ENCODE data around the gene PLBD1. TPM values are rescaled to one million over a fixed set of nuclear protein-coding genes. Genes with fewer than 3 reads are reported as not detected.

Gene PLBD1
- total RNA-seq, 4 donors from 2014 or later = 30.8 to 74.6 (median 40.4) TPM

GRCh38 chr12:14521822-14522221, 45.9 kb downstream of the PLBD1 start:
- TF ChIP-seq EP300 (IDR thresholded peaks at IDR 0.05; ENCODE audit: low read depth) (no peak), POLR2AphosphoS5 (IDR thresholded peaks at IDR 0.05) (no peak), POLR2A (IDR thresholded peaks at IDR 0.05) (no peak)
- TF ChIP-seq, protein P1, sequence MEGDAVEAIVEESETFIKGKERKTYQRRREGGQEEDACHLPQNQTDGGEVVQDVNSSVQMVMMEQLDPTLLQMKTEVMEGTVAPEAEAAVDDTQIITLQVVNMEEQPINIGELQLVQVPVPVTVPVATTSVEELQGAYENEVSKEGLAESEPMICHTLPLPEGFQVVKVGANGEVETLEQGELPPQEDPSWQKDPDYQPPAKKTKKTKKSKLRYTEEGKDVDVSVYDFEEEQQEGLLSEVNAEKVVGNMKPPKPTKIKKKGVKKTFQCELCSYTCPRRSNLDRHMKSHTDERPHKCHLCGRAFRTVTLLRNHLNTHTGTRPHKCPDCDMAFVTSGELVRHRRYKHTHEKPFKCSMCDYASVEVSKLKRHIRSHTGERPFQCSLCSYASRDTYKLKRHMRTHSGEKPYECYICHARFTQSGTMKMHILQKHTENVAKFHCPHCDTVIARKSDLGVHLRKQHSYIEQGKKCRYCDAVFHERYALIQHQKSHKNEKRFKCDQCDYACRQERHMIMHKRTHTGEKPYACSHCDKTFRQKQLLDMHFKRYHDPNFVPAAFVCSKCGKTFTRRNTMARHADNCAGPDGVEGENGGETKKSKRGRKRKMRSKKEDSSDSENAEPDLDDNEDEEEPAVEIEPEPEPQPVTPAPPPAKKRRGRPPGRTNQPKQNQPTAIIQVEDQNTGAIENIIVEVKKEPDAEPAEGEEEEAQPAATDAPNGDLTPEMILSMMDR (IDR thresholded peaks at IDR 0.05) = no peak
- peaks cover 21 to 24% of the 10 kb centered on the region in 2 donors for H3K9me3 ChIP-seq
- H3K27me3 ChIP-seq = no peaks in the 10 kb centered on the region
- no peak overlapping the region for H3K27ac ChIP-seq
- intact Hi-C loops (cut with DNase I; ENCODE audit: low total_unique reads) (no loop called here), in situ Hi-C loops (cut with MboI; ENCODE audit: low pct_ligation_motif_present in 1 of 4, low pct_unique_long_range_greater_than_20kb in 1 of 4, low sequenced_read_pairs in 3 of 4) (loop anchor here in 1 of 4 donors (25.0 kb wide), 1 partner anchor 90 kb away; no protein-coding TSS in a partner anchor)
- H3K36me3 ChIP-seq = peaks cover 0 to 17% (median 2%) of the 10 kb centered on the region in 4 donors
- no peak overlapping the region for H3K4me3 ChIP-seq
- DNase-seq = no peak
- peaks cover 0 to 3% (median 0%) of the 10 kb centered on the region in 4 donors for H3K4me1 ChIP-seq

GRCh38 chr12:14514946-14515345, 52.7 kb downstream of the PLBD1 start:
- DNase-seq = no peak
- in situ Hi-C loops (cut with MboI; ENCODE audit: low pct_ligation_motif_present in 1 of 4, low pct_unique_long_range_greater_than_20kb in 1 of 4, low sequenced_read_pairs in 3 of 4) (loop anchor here in 1 of 4 donors (25.0 kb wide), 1 partner anchor 97 kb away; no protein-coding TSS in a partner anchor), intact Hi-C loops (cut with DNase I; ENCODE audit: low total_unique reads) (no loop called here)
- H3K9me3 ChIP-seq = no peaks in the 10 kb centered on the region
- no peak overlapping the region for H3K4me3 ChIP-seq
- H3K36me3 ChIP-seq = no peaks in the 10 kb centered on the region
- no peak for TF ChIP-seq POLR2AphosphoS5 (IDR thresholded peaks at IDR 0.05)
- TF ChIP-seq EP300 (IDR thresholded peaks at IDR 0.05; ENCODE audit: low read depth) = no peak
- no peak for TF ChIP-seq POLR2A (IDR thresholded peaks at IDR 0.05)
- TF ChIP-seq, protein P1 (IDR thresholded peaks at IDR 0.05) = no peak
- H3K4me1 ChIP-seq = peaks cover 0 to 13% (median 4%) of the 10 kb centered on the region in 4 donors
- WGBS, 2 donors (ENCODE audit: low coverage in 1 of 2) = 64 to 73% methylated on average over 1 of the region's 1 CpG
- no peaks in the 10 kb centered on the region for H3K27me3 ChIP-seq
- peak overlapping the region in 1 of 4 donors; percentile 60 for H3K27ac ChIP-seq

DNA sequence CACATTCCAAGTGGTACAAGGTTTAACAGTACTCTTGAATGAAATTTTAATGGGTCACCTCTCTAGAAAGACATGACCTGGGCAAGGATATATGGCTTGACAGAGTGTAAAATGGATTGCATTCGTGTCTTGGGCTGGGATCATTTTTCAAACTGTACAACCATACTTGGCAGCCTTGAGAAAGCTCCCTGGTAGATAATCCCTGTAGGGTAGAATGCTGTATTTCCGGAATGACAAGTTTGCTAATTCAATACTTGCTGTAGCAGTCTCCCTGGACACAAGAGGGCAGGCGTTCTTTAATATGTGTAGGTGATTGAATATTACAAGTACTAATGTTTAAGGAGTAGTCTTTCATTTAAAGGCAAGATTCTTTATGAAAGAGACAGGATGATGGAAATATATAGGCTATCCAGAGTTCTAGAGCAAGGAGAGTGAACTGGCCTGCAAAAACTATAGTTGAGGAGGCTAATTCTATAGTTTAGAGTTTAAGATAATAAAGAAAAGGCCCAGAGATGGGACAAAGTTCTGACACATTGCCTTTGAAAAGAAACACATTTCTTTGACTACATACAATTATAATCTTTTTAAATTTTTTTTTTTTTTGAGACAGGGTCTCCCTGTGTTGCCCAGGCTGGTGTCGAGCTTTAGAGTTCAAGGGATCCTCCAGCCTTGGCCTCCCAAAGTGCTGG, 53.4 kb downstream of the PLBD1 start:
- H3K27me3 ChIP-seq = no peaks in the 10 kb centered on the region
- peak; percentile 65 for DNase-seq
- TF ChIP-seq POLR2AphosphoS5 (IDR thresholded peaks at IDR 0.05) (peak in 2 of 3 donors; percentile 26 to 66), EP300 (IDR thresholded peaks at IDR 0.05; ENCODE audit: low read depth) (no peak), POLR2A (IDR thresholded peaks at IDR 0.05) (no peak)
- TF ChIP-seq, protein P1 (IDR thresholded peaks at IDR 0.05) = peak; percentile 17 to 85 (median 60)
- H3K36me3 ChIP-seq = no peaks in the 10 kb centered on the region
- WGBS, 2 donors (ENCODE audit: low coverage in 1 of 2) = 39 to 61% methylated on average over 2 to 4 of the region's 4 CpGs
- in situ Hi-C loops (cut with MboI; ENCODE audit: low pct_ligation_motif_present in 1 of 4, low pct_unique_long_range_greater_than_20kb in 1 of 4, low sequenced_read_pairs in 3 of 4) (loop anchor here in 1 of 4 donors (25.0 kb wide), 1 partner anchor 98 kb away; no protein-coding TSS in a partner anchor), intact Hi-C loops (cut with DNase I; ENCODE audit: low total_unique reads) (no loop called here)
- peaks cover 0 to 13% (median 4%) of the 10 kb centered on the region in 4 donors for H3K4me1 ChIP-seq
- H3K4me3 ChIP-seq = no peak overlapping the region
- no peaks in the 10 kb centered on the region for H3K9me3 ChIP-seq
- peak overlapping the region; percentile 35 to 60 (median 49) for H3K27ac ChIP-seq

GRCh38 chr12:14510574-14510973, 57.1 kb downstream of the PLBD1 start:
- TF ChIP-seq, protein P1 (IDR thresholded peaks at IDR 0.05) = no peak
- TF ChIP-seq EP300 (IDR thresholded peaks at IDR 0.05; ENCODE audit: low read depth) (no peak), POLR2A (IDR thresholded peaks at IDR 0.05) (no peak), POLR2AphosphoS5 (IDR thresholded peaks at IDR 0.05) (no peak)
- intact Hi-C loops (cut with DNase I; ENCODE audit: low total_unique reads) = no loop called here
- no peak overlapping the region for H3K4me3 ChIP-seq
- no peaks in the 10 kb centered on the region for H3K27me3 ChIP-seq
- H3K4me1 ChIP-seq = peaks cover 0 to 10% (median 4%) of the 10 kb centered on the region in 4 donors
- 60 to 66% methylated on average over 2 to 3 of the region's 3 CpGs for WGBS, 2 donors (ENCODE audit: low coverage in 1 of 2)
- H3K27ac ChIP-seq = no peak overlapping the region
- no peaks in the 10 kb centered on the region for H3K9me3 ChIP-seq
- no peak for DNase-seq
- in situ Hi-C loops (cut with MboI; ENCODE audit: low pct_ligation_motif_present in 1 of 4, low pct_unique_long_range_greater_than_20kb in 1 of 4, low sequenced_read_pairs in 3 of 4) = loop anchor here in 1 of 4 donors (25.0 kb wide), 1 partner anchor 102 kb away; no protein-coding TSS in a partner anchor
- peaks cover 0 to 8% (median 0%) of the 10 kb centered on the region in 4 donors for H3K36me3 ChIP-seq

All from transverse colon (tissue), 4 donors.